ENCODE measurements around the gene DLGAP3.

- TF ChIP-seq POLR2A (IDR thresholded peaks at IDR 0.05; ENCODE audit: low read length), result no peak
- no peak for TF ChIP-seq GATA1 (IDR thresholded peaks at IDR 0.05; ENCODE audit: low read depth, low read length)
Measured at GRCh38 chr1:34869760-34870159, 59.7 kb downstream of the DLGAP3 start.

Measured in erythroblast (primary cell).